Measurements from ENCODE around the gene MLN.

Gene MLN

DNA sequence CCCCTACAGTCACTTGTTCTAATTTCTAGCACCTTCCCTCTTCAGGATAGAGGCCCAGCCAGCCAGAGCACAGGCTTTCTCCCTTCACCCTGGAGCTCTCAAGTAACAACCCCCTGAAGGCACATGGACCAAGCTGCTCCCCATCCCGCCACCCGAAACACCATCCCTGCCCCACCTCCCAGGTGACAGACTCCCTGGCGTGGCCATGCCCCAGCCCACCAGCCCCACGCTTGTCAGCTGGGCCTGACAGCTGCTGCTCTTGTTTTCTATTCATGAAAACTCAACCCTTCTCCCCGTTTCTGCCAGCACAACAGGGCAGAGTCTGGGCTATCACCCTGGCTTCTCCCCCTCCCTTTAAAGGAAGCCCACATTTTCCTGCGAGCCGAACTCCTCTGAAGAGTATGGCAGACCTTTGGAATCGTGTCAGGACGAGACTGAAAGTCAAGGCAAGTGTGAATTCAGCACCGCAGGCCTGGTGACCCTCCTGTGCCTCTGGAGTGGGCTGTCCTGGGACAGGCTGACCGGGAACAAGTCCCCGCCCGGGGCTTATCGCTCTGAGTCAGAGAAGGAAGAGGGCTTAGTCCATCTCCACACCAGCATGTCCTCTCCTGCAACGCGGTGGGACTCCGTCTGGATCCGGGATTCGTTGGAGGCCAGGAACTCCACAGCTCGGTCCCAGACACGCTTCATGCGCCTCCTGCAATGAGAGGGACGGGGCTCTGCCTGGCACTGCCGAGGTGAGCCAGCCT, 31.5 kb downstream of the MLN start:
- no peak for DNase-seq

DNA sequence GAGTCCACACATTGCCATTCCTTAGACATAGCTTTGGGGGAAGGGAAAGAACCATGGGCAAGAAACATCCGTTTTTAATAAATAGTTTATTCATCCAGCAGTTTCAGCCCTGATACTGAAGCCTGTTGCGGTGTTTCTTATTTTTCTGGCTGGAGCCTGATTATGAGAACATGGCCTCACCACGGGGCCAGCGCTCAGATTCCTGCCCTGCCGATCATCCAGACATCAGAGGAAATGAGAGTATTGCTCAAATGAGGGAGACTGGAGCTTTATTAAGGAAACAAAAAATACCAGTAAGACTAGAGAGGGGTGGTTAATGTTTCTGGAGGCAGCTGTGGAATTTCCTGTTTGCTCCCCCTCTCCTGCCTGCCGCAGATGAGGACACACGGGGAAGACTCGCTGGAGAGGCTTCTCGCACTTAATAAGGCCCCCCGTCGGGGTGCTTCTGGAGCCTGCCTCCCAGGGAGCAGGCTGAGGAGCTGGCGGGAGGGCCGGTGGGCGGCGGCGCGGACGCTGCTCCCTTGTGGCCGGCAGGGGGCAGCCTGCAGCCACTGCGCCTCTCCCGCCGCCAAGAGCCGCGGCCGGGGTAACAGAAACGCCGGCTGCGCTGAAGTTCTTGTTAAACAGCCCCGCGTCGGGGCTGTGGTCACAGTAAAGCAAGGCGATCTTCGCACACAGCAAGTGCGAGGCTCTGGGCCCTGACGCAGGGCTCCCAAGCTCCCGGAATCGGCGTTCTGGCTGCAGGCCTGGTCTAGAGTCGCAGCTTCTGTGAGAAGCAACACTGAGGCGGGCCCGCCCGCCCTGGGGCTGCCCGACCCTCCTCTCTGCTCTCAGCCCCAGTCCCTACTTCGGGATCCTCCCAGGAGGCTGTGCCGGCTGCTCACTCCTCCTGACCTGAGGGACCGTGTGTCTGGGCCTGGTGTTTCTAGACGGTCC, 32.4 kb downstream of the MLN start:
- DNase-seq, result peak in 43 of 56 donors; percentile 4 to 72 (median 31)

DNA sequence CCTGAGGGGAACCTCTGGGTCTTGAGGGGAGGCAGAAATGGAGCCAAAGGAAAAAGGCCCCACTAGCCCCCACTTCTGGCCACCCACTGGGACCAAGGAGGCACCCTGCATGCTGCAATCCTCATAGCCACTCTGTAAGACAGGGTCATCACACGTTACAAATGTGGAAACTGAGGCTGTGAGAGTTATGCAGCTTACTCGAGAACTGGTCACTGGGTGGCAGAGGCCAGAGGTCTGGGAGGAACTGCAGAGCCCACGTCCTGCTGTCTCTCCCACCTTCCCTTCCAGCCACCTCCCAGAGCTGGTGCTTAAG, 33.0 kb downstream of the MLN start:
- DNase-seq, result no peak

DNA sequence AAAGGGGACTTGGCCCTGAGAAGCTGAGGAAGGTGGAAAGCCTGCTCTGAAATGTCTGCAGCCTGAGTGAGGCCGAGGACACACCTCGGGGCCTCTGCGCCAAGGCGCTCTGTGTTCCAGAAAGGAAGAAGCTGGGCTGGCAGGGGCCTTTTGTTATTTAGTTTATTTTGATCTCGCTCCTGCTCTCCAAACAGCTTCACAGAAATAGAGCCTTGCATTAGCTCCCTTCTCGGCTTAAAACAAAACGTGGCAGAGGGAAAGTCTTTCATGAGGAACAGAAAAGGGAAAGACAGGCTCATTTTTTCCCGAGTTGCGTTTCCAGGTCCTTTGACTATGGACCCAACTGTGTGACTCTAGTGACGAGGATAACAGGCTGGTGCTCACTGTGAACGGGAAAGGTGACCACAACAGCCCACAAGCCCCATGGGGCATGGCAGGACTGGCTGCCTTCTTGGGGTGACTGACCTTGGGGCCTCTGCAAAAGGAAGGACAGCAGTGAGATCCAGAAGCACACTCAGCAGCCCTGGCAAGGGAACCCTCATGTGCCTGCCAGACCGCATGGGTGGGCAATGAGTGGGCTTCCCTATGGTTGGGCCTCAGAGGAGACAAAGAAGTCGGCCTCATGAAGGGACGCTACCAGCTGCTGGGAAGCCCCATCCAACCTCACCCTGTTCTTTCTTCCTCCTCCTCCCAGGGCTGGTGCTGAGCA, 33.5 kb downstream of the MLN start:
- DNase-seq, result peak in 1 of 56 donors; percentile 6

DNA sequence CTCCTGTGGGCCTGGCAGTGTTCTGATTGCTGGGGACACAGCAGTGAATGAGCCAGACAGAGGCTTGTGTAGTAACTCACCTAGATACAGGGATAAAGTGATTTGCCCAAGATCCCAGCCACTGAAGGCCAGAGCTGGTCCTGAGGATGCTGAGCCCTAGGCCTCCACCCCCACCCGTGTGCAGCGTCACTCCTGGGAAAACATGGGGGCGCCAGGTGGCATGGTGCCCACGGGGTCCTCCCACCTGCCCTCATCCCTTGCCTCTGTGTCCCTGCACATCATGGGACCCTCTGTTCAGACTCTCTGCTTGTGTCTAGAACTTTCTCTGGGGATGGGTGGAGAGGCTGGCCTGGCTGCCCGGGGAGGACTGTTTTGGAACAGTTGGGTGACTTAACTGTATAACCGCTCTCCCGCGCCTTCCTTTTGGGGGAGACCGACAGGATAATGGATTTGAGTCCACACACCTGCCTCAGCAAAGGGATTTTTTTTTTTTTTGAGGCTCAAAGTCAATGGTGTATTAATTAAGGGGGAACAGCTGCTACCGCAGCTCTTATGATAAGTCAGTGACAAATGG, 34.5 kb downstream of the MLN start:
- no peak for DNase-seq

DNA sequence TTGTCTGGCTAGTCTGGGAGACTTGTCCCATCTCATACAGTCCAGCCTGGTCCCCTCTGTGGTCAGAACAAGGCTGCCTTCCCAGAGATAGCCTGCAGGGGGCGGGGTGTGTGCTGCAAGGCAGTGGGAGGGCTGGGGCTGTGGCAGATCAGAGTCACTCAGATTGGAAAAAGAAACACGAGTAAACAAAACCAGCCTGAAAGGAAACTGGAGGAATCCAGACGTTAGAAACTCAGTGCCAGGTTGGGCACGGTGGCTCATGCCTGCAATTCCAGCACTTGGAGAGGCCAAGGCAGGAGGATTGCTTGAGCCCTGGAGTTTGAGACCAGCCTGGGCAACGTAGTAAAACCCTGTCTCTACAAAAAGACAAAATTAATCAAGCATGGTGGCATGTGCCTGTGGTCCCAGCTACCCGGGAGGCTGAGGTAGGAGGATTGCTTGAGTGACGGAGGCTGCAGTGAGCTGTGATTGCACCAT, 35.1 kb downstream of the MLN start:
- peak in 45 of 56 donors; percentile 7 to 81 (median 42) for DNase-seq

DNA sequence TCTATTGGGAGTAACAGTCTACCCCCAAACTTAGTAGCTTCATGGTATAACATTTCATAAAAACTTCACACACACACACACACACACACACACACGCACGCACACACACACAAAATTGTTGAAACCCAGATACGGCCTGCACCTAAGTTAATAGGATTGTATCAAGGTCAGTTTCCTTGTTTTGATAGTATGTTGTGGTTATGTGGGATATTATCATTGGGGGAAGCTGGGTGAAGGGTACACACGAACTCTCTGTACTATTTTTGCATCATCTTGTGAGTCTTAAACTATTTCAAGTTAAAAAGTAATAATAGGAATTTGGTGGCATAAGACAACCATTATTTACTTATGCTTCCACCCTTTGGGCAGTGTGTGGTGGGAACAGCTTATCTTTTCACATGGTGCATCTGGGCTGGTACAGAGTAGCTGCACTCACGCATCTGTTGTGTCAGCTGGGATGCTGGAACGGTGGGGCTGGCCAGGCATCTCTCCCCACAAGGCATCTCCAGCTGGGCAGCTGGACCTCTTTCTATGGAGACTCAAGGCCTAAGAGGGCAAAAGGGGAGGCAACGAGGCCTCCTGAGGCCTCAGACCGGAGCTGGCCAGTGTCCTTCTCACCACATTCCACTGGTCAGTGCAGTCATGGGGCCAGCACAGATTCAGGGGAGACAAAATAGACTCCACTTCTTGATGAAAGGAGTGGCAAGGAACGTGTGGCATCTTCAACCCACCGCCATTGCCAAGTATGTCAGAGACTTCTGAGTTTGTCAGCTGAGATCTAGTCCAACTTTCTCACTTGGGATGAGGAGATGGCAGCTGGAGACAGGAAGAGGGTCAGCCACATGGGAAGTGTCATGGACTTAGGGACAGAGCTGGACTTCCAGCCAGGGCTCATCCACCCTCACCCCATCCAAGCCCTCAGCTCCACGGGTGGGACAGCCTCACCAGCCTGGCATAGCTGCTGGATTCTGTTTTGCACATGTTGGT, 36.6 kb downstream of the MLN start:
- no peak for DNase-seq

DNA sequence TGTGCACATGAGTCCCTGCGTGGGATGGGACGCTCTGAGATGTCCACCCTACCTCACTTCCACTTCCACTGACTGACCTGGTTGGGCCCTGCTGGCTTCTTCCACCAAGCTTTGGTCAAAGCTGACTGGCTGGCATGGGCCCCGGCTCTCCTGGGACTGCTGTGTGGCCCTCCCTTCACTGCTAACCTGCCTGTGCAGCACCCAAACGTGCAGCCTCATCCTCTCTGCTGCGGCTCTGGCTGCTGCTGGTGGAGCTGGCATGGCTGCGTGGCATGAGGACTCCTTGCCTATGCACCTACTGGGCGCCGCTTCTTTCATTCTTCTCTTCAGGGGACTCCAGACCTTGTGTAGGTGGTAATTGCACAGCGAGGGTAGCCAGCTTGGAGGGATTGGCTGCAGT, 38.4 kb downstream of the MLN start:
- DNase-seq, result no peak

DNA sequence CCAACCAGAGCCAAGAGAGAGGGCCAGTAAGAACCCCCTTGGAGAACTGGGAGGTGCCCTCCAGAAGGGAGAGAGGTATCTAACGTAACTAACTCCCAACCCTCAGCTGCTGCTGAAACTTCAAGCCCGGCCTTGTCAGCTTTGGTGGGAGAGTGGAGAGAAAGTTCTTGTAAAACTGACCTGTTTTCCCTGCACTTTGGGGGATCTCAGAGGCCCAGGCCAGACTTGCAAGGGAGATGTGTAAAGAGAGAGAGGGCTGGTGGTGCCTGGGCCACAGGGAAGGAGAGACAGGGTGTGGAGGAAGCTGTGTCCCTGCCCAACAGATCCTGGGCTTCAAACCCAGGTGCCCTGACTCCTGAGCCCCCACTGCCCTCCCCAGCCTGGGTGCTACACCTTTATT, 39.8 kb downstream of the MLN start:
- no peak for DNase-seq

DNA sequence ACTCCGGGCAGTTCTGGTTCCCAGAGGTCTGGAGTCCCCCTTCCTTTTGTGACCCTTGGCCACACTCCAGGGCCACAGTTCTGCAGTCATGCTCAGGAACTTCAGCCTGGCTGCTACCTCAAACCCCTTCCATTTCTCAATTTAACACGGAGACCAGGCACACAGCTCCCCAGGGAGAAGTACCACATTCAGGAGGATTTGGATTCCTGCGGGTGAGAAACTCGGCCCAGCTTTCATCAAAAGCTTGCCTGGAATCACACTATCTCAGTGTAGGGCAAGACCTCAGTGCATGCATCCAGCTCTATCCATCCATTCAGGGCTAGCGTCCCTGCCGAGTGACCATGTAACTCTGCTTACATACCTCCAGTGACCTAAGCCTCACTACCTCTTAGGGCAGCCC, 40.3 kb downstream of the MLN start:
- DNase-seq, result no peak

DNA sequence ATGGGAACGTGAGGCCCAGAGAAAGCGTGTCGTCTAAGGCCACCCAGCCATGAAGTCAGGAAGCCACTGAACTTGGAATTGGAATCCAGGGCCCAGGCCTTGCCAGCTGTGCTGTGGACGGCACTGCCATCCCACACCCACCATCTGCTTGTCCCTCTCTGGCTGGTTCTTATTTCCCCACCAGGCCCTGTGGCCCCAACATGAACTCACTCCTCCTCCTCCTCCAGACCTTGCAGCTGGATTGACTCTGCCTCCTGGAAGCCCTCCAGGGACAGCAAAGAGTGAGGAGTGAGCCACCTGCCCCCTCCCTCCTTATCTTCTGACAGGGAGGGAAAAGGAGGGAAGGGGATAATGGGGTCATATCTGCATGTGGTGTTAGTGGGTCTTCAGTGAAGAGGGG, 41.1 kb downstream of the MLN start:
- DNase-seq, result no peak

DNA sequence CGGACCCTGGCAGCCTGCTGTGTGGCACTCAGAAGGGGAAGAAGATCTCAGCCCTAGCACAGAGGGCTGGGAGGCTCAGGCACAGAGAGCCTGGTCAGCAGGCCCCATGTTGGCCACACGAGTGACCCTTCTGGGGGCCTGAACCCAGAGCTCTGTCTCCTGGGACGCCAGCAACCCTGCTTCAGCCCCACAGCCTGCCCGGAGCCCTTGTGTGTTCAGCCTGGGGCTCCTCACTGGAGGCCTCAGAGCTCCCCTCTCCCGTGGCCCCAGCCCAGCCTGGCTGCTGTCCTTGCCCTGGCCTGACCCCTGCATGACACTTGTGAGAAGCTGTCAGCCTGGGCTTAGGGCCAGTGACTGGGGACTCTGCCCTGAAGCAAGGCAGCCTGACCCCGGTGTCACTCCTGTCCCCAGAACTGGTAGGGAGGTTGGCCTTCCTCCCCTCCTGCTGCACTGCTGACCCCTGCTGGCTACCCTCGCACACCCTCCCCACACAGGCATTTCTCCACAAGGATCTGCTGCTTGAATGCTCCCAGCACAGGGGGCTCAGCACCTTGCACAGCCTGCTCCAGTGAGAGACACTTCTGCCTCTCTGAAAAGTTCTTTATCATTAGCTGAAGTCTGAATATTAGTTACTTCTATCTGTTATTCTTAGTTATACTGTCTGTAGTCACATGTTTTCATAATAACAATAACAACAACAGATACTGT, 41.7 kb downstream of the MLN start:
- DNase-seq, result peak in 46 of 56 donors; percentile 10 to 75 (median 45)

DNA sequence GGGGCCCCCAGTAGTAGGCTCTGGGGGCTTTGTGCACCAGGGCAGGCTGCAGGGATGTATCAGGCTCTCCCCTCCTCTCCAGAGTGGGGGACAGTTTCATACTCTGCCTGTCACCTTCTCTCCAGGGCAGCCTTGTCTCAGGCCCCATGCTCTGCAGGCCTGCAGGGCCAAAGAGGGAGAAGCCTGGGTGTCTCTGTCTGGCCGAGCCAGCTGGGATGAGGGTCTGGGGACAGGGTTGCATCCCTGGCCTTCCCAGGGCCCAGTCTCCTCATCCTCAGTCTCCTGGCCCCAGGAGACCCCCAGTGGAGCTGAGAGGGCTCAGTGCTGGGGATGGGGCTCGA, 42.3 kb downstream of the MLN start:
- no peak for DNase-seq

DNA sequence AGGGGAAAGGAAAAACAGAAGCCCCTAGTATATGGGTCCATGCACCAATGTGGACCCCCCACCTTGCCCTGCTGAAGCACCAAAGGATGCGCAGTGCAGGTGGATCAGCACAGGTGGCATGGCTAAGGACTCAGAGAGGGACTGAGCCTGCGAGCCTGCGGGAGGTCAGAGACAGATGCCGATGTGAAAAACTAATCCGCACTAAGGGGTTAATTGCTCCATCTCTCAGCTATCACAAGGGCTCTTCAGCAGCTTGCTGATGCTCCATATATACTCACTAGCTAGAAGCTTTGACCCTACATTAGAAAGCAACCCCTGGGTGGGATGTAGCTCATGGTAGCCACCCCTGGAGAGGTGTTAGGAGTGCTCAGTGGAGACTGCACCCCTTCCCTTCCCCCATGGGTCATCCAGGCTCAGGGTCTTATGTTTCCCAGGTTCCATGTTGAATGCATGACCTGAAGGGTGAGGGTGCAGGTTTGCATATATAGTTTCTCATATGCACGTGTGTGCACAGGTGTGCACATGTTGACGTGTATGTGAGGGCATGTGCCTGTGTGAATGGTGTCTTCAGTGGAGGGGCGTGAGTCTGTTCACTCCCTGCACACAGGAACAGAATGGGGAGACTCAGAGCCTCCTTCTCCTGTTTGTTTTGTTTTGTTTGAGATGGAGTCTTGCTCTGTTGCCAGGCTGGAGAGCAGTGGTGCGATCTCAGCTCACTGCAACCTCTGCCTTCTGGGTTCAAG, 43.7 kb downstream of the MLN start:
- no peak for DNase-seq

DNA sequence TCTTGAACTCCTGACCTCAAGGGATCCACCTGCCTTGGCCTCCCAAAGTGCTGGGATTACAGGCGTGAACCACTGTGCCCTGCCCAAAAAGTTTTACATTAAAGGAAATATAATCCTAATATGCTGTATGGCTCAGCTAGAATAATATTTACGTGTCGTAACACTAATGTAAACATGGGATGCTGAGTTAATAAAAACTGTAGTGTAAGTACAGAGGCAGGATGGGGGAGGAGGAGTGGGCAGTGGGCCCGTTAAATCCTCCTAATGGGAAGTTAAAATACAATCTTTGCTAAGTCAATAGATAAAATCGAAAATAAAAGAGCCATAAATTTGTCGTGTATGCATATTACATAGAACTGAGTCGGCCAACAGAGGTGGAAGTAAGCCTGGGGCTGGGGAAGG, 45.0 kb downstream of the MLN start:
- DNase-seq, result no peak

DNA sequence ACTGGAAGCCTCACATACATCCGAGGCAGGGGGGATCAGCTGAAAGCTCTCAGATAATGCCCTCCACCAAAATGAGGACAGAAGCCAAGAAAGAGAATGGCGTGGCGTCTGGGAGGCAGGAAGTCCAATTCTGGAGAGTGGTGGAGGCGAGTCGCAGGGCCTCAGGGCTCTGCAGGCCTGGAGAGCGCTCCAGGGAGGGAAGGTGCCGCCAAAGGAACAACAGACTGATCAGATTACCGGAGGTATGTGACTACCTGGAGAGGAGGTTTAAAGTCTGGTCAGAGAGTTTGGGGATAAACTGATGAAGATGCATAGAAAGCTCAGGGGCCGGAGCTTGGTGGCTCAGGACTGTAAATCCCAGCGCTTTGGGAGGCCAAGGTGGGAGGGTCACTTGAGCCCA, 45.9 kb downstream of the MLN start:
- DNase-seq, result no peak

DNA sequence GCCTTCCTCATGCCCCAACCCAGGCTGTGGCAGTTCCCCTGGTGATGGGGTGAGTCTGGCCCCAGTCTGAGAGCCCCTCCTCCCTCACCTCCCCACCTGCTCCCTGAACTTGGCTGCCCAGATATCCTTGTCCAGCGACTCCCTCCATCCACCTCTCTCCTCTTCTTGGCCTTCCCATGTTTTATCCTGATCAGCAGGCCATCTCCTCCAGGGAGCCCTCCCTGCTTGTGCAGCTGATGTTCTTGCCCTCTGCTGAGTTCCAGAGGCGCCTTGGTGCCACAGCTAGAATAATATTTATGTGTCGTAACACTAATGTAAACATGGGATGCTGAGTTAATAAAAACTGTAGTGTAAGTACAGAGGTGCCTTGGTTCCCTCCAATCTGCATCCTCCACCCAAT, 46.7 kb downstream of the MLN start:
- no peak for DNase-seq

DNA sequence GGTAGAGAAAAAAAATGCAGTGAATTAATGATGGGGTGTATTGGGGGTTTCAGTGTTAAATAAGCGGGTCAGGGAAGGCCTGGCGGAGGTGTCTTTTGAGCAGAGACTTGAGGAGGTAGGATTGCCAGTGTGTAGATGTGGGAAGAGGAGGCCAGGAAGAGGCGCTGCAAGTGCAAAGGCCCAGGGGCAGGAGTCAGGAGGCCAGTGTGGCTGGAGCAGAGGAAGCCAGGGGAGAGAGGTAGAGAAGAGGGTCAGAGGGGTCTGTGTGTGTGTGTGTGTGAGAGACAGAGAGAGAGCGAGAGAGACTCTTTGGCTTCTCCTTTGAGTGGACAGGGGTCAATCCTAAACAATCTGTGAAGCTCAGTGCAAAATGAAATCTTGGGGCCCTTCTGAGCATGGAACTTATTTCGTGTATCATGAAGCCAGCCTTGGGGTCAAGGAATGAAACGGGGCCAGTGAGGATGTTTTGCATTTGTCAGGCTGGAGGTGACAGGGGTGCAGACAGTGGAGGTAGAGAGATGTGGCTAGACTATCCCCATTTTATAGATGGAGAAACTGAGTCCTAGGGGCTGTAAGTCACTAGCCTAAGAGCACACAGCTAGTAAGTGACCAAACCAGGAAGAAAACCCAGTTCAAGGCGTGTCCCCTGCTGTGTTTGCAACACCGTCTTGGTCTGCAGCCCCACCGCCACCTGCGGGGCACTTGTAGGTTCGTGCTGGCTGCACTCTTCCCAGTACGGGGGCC, 47.4 kb downstream of the MLN start:
- no peak for DNase-seq
